ENCODE results near the gene CAMK1D.

Gene CAMK1D

DNA sequence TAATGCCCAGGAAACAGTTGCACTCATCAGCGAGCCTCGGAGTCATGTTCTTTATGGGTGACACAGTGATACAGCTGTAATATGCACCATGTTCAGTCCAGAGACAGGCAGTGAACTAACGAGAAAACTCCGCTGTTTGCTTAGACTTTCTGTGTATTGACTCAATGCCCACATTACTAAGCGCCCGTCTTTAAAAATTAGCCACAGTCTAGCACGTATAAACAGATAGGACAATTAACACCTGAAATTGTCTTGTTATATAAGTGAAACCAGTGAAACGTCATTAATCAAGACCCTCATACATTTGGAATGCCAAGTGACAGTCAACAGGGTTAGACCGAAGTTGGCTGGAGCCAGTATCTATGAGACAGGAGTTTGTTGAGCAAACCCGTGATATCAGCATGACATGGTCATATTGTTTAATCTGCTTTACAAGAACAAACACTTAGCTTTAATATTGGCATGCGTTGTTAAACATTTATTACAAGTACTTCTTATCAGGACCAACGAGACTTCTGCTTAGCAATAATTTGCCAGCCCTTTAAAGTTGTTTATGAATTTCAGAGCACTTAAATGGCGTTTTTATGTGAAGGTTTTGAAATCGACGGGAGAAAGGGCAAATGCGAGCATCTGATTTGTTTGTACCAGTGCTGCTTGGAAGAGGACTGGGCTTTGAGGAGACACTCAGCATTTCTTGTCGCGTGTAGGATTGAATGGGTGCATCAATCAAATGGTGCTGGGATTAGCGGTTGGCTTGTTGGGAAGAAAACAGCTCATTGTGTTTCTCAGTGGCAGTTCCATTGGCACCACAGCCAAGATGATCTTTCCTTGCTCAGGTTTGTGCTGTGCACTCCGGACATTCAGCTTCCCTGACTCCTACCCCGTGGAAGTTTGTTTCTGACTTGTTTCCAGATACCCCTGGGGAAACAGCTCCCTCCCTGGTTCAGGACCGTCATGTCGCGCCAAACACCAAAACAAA lies 56.3 kb downstream of the CAMK1D start:
- no peak for DNase-seq

- DNase-seq: no peak
Measured at GRCh38 chr10:12406764-12407400, 57.5 kb downstream of the CAMK1D start.

DNA sequence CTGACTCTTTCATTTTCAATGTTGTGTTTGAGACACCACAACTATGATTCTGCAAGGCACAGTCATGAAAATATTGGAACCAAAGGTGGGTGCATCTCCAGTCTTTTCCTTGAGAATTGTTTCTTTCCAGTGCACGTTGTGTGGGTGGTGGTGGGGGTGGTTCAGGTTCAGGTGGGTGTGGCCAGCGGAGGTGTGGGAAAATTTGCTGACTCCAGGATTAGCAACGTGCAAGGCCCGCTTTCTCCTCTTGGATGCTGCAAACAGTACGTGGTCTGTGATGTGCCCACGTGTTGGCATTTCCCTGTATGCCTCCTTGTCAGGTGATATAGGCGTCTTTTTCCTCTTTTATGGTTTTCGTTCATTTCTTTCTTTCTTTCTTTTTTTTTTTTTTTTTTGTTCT lies 59.1 kb downstream of the CAMK1D start:
- DNase-seq: no peak

- DNase-seq: no peak
Measured at GRCh38 chr10:12409161-12409560, 59.8 kb downstream of the CAMK1D start.

DNA sequence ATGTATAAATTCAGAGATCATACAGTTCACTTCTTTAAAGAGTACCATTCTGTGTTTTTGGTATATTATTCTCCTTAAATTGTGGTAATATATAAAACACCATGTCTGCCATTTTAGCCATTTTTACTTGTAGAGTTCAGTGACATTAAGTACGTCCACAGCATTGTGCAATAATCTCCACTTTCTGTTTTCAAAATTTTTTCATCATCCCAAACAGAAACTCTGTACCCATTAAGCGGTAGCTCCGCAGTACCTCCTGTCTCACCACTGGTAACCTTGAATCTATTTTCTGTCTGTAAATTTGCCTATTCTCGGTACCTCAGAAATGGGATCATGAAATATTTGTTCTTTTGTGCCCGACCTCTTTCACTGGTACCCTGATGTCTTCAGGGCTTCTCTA lies 60.3 kb downstream of the CAMK1D start:
- no peak for DNase-seq

GRCh38 chr10:12412666-12413368 lies 63.5 kb downstream of the CAMK1D start:
- no peak for DNase-seq

GRCh38 chr10:12413369-12413711 lies 64.0 kb downstream of the CAMK1D start:
- no peak for DNase-seq

DNA sequence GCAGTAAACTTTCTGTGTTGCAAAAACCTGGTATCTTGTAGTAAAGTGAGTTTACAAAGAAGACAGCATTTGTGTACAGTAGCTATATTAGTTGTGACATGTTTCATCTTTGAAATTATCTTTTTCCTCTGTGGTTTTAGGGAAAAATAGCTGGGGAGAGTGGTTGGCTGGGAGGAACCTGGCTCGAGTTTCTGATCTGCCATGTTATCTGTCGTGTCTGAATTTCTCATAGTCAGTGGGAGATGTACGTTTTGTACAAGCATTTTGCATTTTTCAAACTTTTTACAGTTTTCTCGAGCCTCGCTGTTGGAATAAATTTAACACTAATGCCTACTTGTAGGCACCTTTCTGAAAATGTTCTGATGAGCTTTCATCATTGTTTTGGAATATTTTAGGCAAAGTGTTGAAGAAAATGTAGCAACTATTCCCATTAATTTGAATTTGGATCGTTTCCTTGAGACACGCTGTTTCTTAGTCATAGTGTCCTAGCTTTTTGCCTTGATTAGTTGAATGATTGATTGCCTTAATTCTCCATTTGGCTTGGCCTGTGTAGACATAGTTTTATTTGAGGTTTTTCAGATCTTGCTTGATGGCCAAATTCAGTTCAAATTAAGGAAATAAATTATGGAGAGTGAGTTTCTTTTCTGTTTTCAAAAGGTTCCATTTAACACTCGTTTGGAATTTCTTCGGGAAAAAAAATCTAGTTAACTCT lies 65.1 kb downstream of the CAMK1D start:
- no peak for DNase-seq

DNA sequence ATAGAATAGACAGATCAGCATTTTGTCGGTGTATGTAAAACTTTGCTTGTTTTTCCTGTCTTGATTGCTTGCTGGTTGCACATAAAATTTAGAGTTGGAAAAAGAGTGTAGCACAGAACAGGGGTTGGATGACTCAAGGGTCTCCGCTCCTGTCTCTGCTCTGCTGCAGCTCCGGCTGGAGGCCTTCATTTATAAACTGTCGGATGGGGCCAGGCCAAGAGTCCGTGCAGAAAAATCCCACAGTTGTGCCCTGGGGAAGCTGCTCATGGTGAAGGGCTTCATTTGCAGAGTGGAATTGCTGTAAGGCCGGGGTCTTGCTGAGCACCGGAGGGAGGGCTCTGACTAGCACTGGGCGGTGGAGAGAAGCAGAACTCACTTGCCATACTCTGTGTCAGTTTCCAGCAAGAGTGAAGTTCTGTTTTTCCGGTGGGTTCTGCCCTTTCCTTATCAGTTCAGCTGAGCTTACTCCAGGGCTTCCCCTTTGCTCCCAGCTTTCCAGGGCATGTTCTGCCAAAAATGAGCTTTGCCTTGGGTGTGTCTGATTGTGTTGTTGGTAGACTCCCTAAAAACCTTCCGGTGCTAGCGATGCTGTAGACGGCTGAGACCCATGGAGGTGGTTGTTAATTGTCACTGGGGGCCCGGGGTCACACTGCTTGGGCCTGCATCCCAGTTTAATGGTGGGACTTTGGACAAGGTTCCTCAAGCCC lies 67.2 kb downstream of the CAMK1D start:
- no peak for DNase-seq

- DNase-seq: no peak
Measured at GRCh38 chr10:12417331-12417730, 68.0 kb downstream of the CAMK1D start.

- DNase-seq: no peak
Measured at GRCh38 chr10:12418000-12418399, 68.7 kb downstream of the CAMK1D start.

GRCh38 chr10:12418725-12419261 lies 69.4 kb downstream of the CAMK1D start:
- no peak for DNase-seq

DNA sequence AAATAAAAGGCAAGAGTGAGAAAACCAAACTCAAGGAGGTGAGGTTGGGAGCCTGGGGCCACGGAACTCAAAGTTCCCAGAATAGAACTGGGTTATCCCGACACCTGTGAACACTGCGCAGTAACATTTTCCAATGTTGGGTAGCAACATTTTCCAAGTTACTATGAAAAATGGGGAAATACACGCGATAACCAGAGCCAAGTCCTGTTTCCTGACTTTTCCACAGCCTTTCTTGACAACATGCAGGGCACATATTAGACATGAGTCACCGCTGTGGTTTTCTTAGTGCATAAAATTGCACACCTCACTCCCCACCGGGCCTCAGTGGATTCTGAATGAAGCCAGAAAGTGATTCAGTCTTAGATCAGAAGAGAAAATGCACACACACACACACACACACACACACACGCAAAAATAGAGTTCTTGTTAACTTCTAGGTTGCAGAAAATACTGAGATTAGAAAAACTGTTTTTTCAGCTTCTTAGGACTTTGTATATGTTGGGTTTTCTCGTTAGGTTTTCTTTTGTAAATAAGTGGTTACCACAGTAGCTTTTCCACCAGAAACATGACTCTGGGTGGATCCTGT lies 70.0 kb downstream of the CAMK1D start:
- no peak for DNase-seq

DNA sequence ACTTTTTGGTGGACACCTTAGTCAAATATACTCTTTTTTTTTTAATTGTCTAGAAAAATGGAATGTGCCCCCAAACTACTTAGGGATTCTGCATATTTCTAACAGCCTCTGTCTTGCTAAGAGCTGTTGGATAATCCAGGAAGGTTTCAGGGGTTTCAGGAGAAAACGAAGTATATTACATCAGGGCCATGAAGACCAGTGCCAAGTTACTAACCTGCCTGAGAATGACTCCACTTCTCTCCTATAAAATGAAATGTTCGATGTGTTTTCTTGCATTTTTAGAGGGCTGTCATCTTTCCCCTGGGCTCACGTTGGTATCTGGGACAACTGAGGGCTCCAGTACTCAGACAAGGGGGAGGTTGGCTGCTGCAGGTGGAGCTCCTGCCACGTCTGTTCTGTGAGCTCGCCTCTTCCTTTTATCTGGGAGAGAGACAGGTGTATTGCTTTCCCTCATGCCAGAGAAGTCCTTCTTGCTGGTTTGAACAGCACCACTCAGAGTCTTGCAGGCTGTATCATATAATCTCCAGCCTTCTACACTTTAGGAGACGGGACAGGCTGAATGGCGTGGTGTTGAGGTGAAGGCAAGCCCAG lies 71.3 kb downstream of the CAMK1D start:
- DNase-seq: no peak

- DNase-seq: peak; percentile 2
Measured at GRCh38 chr10:12422189-12422588, 72.8 kb downstream of the CAMK1D start.

DNA sequence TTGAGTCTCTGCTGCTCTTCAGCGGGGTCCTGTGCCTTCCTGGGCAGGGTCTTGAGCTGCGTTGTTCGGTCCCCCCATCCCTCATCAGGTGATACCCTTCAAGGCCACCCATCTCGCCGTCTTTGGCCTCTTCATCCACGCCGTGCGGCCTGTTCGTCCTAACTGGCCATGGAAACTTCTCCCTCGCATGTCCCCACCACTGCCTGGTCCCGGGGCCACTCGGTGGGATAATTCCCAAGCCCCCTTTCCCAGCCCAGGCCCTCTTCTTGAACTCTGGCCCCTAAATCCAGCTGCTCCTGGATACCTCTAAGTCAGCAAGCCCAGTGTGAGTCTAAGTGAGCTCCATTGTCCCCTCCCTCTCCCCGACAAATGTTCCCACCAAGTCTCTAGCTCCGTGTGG lies 74.5 kb downstream of the CAMK1D start:
- DNase-seq: no peak

DNA sequence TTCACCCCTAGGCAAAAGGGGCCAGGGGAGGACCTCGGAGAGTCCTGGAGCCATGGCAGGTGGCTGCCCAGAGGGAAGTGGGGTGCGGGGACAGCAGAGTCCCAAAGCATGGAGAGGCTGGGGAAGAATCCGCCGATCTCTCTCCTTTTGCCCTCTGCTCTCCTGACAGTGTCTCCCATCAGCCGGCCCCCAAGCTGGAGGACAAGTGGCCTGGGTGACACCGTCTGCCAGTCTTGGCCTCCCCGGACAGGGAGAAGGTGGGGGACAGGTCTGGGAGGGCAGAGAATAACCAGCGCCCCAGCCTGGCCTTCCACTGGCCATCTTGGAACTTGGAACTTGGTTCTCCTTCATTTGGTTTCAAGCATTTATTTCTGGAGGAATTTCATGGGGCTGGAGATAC lies 77.9 kb downstream of the CAMK1D start:
- DNase-seq: no peak

- no peak for DNase-seq
Measured at GRCh38 chr10:12428447-12429135, 79.2 kb downstream of the CAMK1D start.

DNA sequence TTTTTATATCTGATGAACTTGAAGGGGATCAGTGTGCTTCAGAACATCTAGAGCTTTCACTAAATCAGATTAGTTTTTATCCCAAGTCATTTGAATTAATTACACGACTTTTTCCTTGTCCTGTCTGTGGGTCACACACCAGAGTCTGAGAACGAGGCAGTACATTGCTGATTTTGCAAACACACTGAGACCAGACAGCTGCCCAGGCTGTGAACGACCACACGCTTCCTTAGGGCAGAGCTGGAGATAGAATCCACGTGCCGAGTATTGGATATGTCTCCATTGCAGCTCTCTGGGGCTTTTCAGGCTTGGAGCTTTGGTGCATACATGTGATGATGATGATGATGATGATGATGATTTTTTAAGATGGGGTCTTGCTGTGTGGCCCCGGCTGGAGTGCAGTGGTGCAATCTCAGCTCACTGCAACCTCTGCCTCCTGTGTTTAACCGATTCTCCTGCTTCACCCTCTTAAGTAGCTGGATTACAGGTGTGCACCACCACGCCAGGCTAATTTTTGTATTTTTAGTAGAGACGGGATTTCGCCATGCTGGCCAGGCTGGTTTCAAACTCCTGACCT lies 81.1 kb downstream of the CAMK1D start:
- DNase-seq: no peak
